ENCODE measurements around the gene ACVR2B. TPM values are rescaled to one million over a fixed set of nuclear protein-coding genes. Genes with fewer than 3 reads are reported as not detected.

Gene ACVR2B
- 2.5 and 3.4 TPM in 2 replicates for total RNA-seq

DNA sequence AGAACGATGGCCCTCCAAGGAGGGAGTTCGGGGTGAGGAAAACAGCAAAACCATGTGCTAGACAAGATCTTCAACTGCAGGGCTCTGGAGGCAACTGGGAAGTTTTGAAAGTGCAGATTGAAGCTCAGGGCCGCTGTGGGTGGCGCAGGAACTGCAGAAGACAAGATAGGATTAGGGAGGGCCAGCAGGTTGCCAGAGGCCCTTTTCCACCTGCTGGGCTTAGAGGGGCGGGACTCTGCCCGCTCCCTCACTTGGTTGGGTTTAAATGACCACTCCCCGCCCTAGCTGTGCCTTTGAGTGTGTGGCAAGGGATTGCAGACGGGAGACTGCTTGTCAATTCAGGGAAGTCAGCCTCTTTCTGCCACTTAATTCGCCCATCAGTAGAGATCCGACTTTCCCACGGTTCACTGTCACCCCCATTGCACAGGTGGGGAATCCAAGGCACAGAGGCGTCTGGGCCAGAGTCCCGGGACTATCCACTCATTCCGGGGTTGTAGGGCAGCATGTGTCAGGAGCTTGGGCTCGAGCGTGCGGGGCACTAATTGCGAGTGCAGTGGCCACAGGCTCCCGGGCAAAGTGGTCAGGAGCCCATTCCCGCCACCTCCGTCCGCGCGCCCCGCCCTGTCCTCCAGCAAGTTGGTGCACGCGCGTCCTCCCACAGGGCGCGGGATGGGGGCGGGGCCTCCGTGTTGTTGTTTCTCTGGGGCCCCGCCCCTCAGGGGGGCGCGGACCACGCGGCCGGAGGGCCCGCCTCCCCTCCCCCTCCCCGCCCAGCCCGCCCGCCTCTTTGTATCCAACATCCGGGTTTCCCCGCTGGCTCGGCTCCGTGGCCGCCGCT lies at the start of gene ACVR2B:
ACVR2B (plus strand) TSS at position 816 of the 838 bp plus-strand sequence. CDS start 433 bp downstream, outside the sequence.

DNA sequence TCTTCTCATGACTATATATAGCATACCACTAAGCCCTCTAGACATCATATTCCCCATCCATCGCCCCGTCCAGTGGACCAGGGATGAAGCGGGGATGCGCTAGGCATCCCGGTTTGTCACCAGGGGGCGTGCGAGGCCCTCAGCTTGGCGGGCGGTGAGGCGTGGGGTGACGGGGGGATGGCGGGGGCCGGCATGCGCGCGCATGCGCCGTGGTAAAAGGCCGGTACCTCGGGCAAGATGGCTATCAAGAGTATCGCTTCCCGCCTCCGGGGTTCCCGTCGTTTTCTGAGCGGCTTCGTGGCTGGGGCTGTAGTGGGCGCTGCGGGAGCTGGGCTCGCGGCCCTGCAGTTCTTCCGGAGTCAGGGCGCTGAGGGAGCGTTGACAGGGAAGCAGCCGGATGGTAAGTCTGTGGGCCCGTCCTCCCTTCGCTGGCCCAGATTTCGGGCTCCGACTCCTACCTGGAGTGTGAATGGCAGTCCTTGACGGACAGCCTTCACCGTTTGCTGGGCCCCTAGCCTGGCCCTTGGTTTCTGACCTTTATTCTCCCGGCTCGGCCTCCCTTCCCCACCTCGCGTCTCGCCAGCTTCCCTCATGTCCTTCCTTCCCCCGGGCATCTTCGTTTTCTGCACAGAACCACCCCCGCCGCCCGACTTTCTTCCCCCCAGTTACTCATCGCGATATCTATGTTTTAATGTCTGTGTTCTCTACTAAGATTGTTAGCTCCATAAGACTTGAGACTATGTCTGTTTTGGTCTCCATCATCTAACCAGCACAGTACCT lies 42.6 kb downstream of the ACVR2B start, which contains the start of gene EXOG:
EXOG (plus strand) TSS at position 210 of the 780 bp plus-strand sequence; CDS start at position 238, 28 bp downstream.

Small RNAs within 50 kb of the gene (small RNA-seq; reads per million reads assigned to genes)
- not detected for gene RF00019

Other genes with a start within 250 kb of the ACVR2B start
- 0.86 and 1.0 TPM in 2 replicates for gene SLC22A13, start 188.1 kb upstream of the ACVR2B start, total RNA-seq
- 0.32 and 0.52 TPM in 2 replicates for gene SLC22A14, start 171.6 kb upstream of the ACVR2B start, total RNA-seq
- 9.1 and 10.7 TPM in 2 replicates for gene XYLB, start 107.1 kb upstream of the ACVR2B start, total RNA-seq
- 20.6 and 22.0 TPM in 2 replicates for gene EXOG, start 42.5 kb downstream of the ACVR2B start, total RNA-seq
- under 0.01 TPM in 2 replicates for gene SCN5A, start 195.8 kb downstream of the ACVR2B start, total RNA-seq

All from articular chondrocyte of knee joint (primary cell).